H9 (cell line): ENCODE measurements around the gene RHOB. TPM values are rescaled to one million over a fixed set of nuclear protein-coding genes. Genes with fewer than 3 reads are reported as not detected.

ENCODE experiments used
- DNase-seq: peaks from one replicate; pipeline ENCODE4 v3.0.0-alpha.2; 2017
- H2AFZ ChIP-seq: one replicate; pipeline ENCODE4 v1.6.1; 2013; ENCODE audit warnings: mild to moderate bottlenecking, low read length, control low read depth, moderate library complexity
- H2AK5ac ChIP-seq: 2 replicates; pipeline ENCODE4 v1.6.1; 2013; ENCODE audit warnings: low read length, control low read depth, mixed read lengths; ENCODE audit not compliant: insufficient read length
- H2BK120ac ChIP-seq: one replicate; pipeline ENCODE4 v1.6.1; 2013; ENCODE audit warnings: low read depth, mild to moderate bottlenecking, low read length, control low read depth, inconsistent platforms; ENCODE audit not compliant: poor library complexity, severe bottlenecking
- H2BK12ac ChIP-seq: 2 replicates; pipeline ENCODE4 v1.6.1; 2013; ENCODE audit warnings: low read length, control low read depth, mixed read lengths, low read depth; ENCODE audit not compliant: insufficient read length
- H2BK15ac ChIP-seq: 2 replicates; pipeline ENCODE4 v1.6.1; 2013; ENCODE audit warnings: low read depth, low read length, control low read depth
- H2BK20ac ChIP-seq: one replicate; pipeline ENCODE4 v1.6.1; 2013; ENCODE audit warnings: low read depth, mild to moderate bottlenecking, low read length, control low read depth, inconsistent platforms; ENCODE audit not compliant: poor library complexity, severe bottlenecking
- H2BK5ac ChIP-seq: 2 replicates; pipeline ENCODE4 v1.6.1; 2013; ENCODE audit warnings: low read length, control low read depth, mixed read lengths; ENCODE audit not compliant: insufficient read length
- H3K14ac ChIP-seq: 2 replicates; pipeline ENCODE4 v1.6.1; 2013; ENCODE audit warnings: low read length, control low read depth; ENCODE audit not compliant: insufficient read depth
- H3K18ac ChIP-seq: 2 replicates; pipeline ENCODE4 v1.6.1; 2013; ENCODE audit warnings: low read depth, mild to moderate bottlenecking, mixed read lengths, low read length, control low read depth; ENCODE audit not compliant: insufficient read length
- H3K23ac ChIP-seq: 2 replicates; pipeline ENCODE4 v1.6.1; 2013; ENCODE audit warnings: low read length, control low read depth, mixed read lengths, low read depth; ENCODE audit not compliant: insufficient read length
- H3K23me2 ChIP-seq: 2 replicates; pipeline ENCODE4 v1.6.1; 2013; ENCODE audit warnings: low read depth, mild to moderate bottlenecking, mixed read lengths, low read length, control low read depth; ENCODE audit not compliant: insufficient read length, poor library complexity, severe bottlenecking
- H3K27ac ChIP-seq: 2 replicates; pipeline ENCODE4 v1.5.1; 2013; ENCODE audit warnings: low read length, control low read depth, mixed read lengths, low read depth; ENCODE audit not compliant: insufficient read length
- H3K27me3 ChIP-seq: 2 replicates; pipeline ENCODE4 v1.6.1; 2013; ENCODE audit warnings: low read length, control low read depth, inconsistent platforms; ENCODE audit not compliant: insufficient read depth
- H3K4ac ChIP-seq: 2 replicates; pipeline ENCODE4 v1.6.1; 2013; ENCODE audit warnings: low read depth, mild to moderate bottlenecking, control low read depth, inconsistent platforms, low read length, moderate library complexity
- H3K4me1 ChIP-seq: 2 replicates; pipeline ENCODE4 v1.6.1; 2013; ENCODE audit warnings: low read length, control low read depth, inconsistent platforms; ENCODE audit not compliant: insufficient read depth
- H3K4me2 ChIP-seq: 2 replicates; pipeline ENCODE4 v1.6.1; 2013; ENCODE audit warnings: low read length, control low read depth, mixed read lengths; ENCODE audit not compliant: insufficient read length, insufficient read depth
- H3K56ac ChIP-seq: 2 replicates; pipeline ENCODE4 v1.6.1; 2013; ENCODE audit warnings: low read depth, mild to moderate bottlenecking, mixed read lengths, low read length, control low read depth; ENCODE audit not compliant: insufficient read length
- H3K79me1 ChIP-seq: 2 replicates; pipeline ENCODE4 v1.6.1; 2013; ENCODE audit warnings: low read depth, mild to moderate bottlenecking, moderate library complexity, low read length, control low read depth, inconsistent platforms; ENCODE audit not compliant: insufficient read depth, poor library complexity, severe bottlenecking
- H3K79me2 ChIP-seq: 2 replicates; pipeline ENCODE4 v1.6.1; 2013; ENCODE audit warnings: low read length, control low read depth, inconsistent platforms; ENCODE audit not compliant: insufficient read depth
- H3K9ac ChIP-seq: 2 replicates; pipeline ENCODE4 v1.6.1; 2013; ENCODE audit warnings: low read length, control low read depth, mixed read lengths; ENCODE audit not compliant: insufficient read length; ENCODE audit errors: extremely low read depth
- H3K9me3 ChIP-seq: one replicate; pipeline ENCODE4 v1.6.1; 2013; ENCODE audit warnings: low read depth, low read length, inconsistent platforms; ENCODE audit not compliant: control insufficient read depth
- H3T11ph ChIP-seq: one replicate; pipeline ENCODE4 v1.6.1; 2013; ENCODE audit warnings: mild to moderate bottlenecking, low read length, control low read depth, inconsistent platforms
- H4K20me1 ChIP-seq: one replicate; pipeline ENCODE4 v1.6.1; 2013; ENCODE audit not compliant: control insufficient read depth, insufficient read length, insufficient read depth
- H4K5ac ChIP-seq: 2 replicates; pipeline ENCODE4 v1.6.1; 2013; ENCODE audit warnings: low read depth, mild to moderate bottlenecking, mixed read lengths, low read length, control low read depth; ENCODE audit not compliant: insufficient read length
- H4K8ac ChIP-seq: replicated peaks from 2 replicates; pipeline ENCODE4 v1.6.1; 2013; ENCODE audit warnings: low read length, control low read depth, mixed read lengths, low read depth; ENCODE audit not compliant: insufficient read length
- H4K91ac ChIP-seq: 2 replicates; pipeline ENCODE4 v1.6.1; 2013; ENCODE audit warnings: low read depth, mild to moderate bottlenecking, moderate library complexity, mixed read lengths, low read length, control low read depth; ENCODE audit not compliant: insufficient read length
- H3K27ac Mint-ChIP-seq, 3 experiments: 2 replicates in 2 of 3; 3 replicates in 1 of 3; pipeline ENCODE4 v1.8.0; 2020 to 2021; ENCODE audit warnings: mixed read lengths in 3 of 3, mild to moderate bottlenecking in 1 of 3, moderate library complexity in 1 of 3
- H3K27me3 Mint-ChIP-seq: 2 replicates; pipeline ENCODE4 v1.8.0; 2021; ENCODE audit warnings: low read depth, mild to moderate bottlenecking, moderate library complexity, mixed read lengths
- H3K36me3 Mint-ChIP-seq, 3 experiments: 2 replicates in 2 of 3; 3 replicates in 1 of 3; pipeline ENCODE4 v1.8.0; 2020 to 2021; ENCODE audit warnings: low read depth in 3 of 3, mixed read lengths in 3 of 3; ENCODE audit not compliant: insufficient read depth in 1 of 3
- H3K4me1 Mint-ChIP-seq, 2 experiments: 2 replicates each; pipeline ENCODE4 v1.8.0; 2020; ENCODE audit warnings: mixed read lengths in 2 of 2
- H3K4me3 Mint-ChIP-seq, 2 experiments: 2 replicates in 1 of 2; 3 replicates in 1 of 2; pipeline ENCODE4 v1.8.0; 2020 to 2021; ENCODE audit warnings: mild to moderate bottlenecking in 2 of 2, mixed read lengths in 2 of 2, moderate library complexity in 1 of 2
- H3K9me3 Mint-ChIP-seq, 2 experiments: 2 replicates in 1 of 2; 3 replicates in 1 of 2; pipeline ENCODE4 v1.8.0; 2020; ENCODE audit warnings: mild to moderate bottlenecking in 2 of 2, mixed read lengths in 2 of 2, moderate library complexity in 1 of 2
- CTCF ChIP-seq: fragments of 200-600 bp; sonication (generic); conservative IDR thresholded peaks from 3 replicates; pipeline ENCODE4 v1.8.0; 2021; ENCODE audit warnings: antibody characterized with exemption, mild to moderate bottlenecking
- WGBS: extraction: QIAGEN DNeasy Blood & Tissue Kit; methylation state at CpG from one replicate; pipeline ENCODE4 v1.1.7; 2013; ENCODE audit warnings: missing lambda C conversion rate, low lambda C conversion rate, mixed read lengths; ENCODE audit not compliant: insufficient read length; ENCODE audit errors: extremely low coverage; 5-methylcytosine and 5-hydroxymethylcytosine counted together
- total RNA-seq: library from RNA; stranded (reverse); gene quantifications from 2 replicates; pipeline ENCODE4 v1.2.1, GENCODE V29; 2021

The RHOB gene
- total RNA-seq, 1 experiment from 2014 or later = 10.3 TPM

GRCh38 chr2:20433946-20434553 lies 12.8 kb upstream of the RHOB start:
- H3K23me2 ChIP-seq = no peaks in the 10 kb centered on the region
- H3K9ac ChIP-seq = no peak overlapping the region
- no peak overlapping the region for H2AK5ac ChIP-seq
- H3K14ac ChIP-seq = no peak overlapping the region
- H2AFZ ChIP-seq = no peak overlapping the region
- no peak for DNase-seq
- H3K27me3 ChIP-seq = no peaks in the 10 kb centered on the region; the same call in 1 of the 2 replicates
- H3K27ac ChIP-seq = no peak overlapping the region
- no peak overlapping the region for H2BK12ac ChIP-seq
- H2BK120ac ChIP-seq = no peak overlapping the region
- H2BK15ac ChIP-seq = no peak overlapping the region
- H3K56ac ChIP-seq = no peak overlapping the region
- Mint-ChIP-seq H3K4me1 (peaks cover 0 to 4% of the 10 kb centered on the region in 2 experiments; a peak in 1 of 4 replicates), H3K4me3 (no peak overlapping the region), H3K36me3 (no peaks in the 10 kb centered on the region), H3K9me3 (no peaks in the 10 kb centered on the region), H3K27me3 (peaks cover 20% of the 10 kb centered on the region), H3K27ac (no peak overlapping the region)
- no peak overlapping the region for H3T11ph ChIP-seq
- H2BK5ac ChIP-seq = no peak overlapping the region
- WGBS = no CpG with 5 or more reads among the region's 4 CpGs
- H3K4me2 ChIP-seq = no peak overlapping the region
- H2BK20ac ChIP-seq = no peak overlapping the region
- H3K4me1 ChIP-seq = no peaks in the 10 kb centered on the region
- no peak overlapping the region for H4K5ac ChIP-seq
- H3K23ac ChIP-seq = no peak overlapping the region
- no peak overlapping the region for H3K4ac ChIP-seq
- H3K9me3 ChIP-seq = no peaks in the 10 kb centered on the region
- no peak overlapping the region for H4K91ac ChIP-seq
- H3K18ac ChIP-seq = no peak overlapping the region
- H3K79me1 ChIP-seq = no peaks in the 10 kb centered on the region
- no peak overlapping the region for H4K8ac ChIP-seq
- H4K20me1 ChIP-seq = no peaks in the 10 kb centered on the region
- H3K79me2 ChIP-seq = no peaks in the 10 kb centered on the region
- no peak for TF ChIP-seq CTCF
